HG03108 (cell line): ENCODE data around the gene DCX.

Experiments used
- ATAC-seq: cut with Tn5 transposase; IDR thresholded peaks from one replicate; pipeline ENCODE4 v1.9.1; 2021; ENCODE audit warnings: moderate library complexity; ENCODE audit not compliant: unreplicated experiment

The DCX gene

GRCh38 chrX:111319451-111319850, 92.5 kb downstream of the DCX start:
- ATAC-seq: no peak

- ATAC-seq: no peak
Observed at GRCh38 chrX:111318901-111319300, 93.1 kb downstream of the DCX start.

- no peak for ATAC-seq
Observed at GRCh38 chrX:111309083-111309482, 102.9 kb downstream of the DCX start.

- no peak for ATAC-seq
Observed at GRCh38 chrX:111308039-111308438, 104.0 kb downstream of the DCX start.

- no peak for ATAC-seq
Observed at GRCh38 chrX:111302284-111302683, 109.7 kb downstream of the DCX start.

GRCh38 chrX:111288841-111289240, 123.2 kb downstream of the DCX start:
- ATAC-seq: no peak

- ATAC-seq: no peak
Observed at GRCh38 chrX:111284631-111285293, 127.2 kb downstream of the DCX start.

- no peak for ATAC-seq
Observed at GRCh38 chrX:111283446-111283845, 128.5 kb downstream of the DCX start.

- no peak for ATAC-seq
Observed at GRCh38 chrX:111282991-111283390, 129.0 kb downstream of the DCX start.

GRCh38 chrX:111282139-111282538, 129.9 kb downstream of the DCX start:
- ATAC-seq: no peak

GRCh38 chrX:111270339-111270738, 141.7 kb downstream of the DCX start, which contains the start of gene CAPN6:
Gene CAPN6, minus strand, starts transcription at chrX:111270483. Its CDS starts 6,547 bp downstream, at chrX:111263936.
- ATAC-seq: no peak

GRCh38 chrX:111268506-111268905, 143.5 kb downstream of the DCX start:
- no peak for ATAC-seq

GRCh38 chrX:111265486-111265885, 146.5 kb downstream of the DCX start:
- ATAC-seq: no peak

- no peak for ATAC-seq
Observed at GRCh38 chrX:111264385-111264784, 147.6 kb downstream of the DCX start.

GRCh38 chrX:111262086-111262485, 149.9 kb downstream of the DCX start:
- ATAC-seq: no peak

GRCh38 chrX:111260451-111260850, 151.5 kb downstream of the DCX start:
- ATAC-seq: no peak

GRCh38 chrX:111259559-111259958, 152.4 kb downstream of the DCX start:
- no peak for ATAC-seq

- no peak for ATAC-seq
Observed at GRCh38 chrX:111257733-111258132, 154.3 kb downstream of the DCX start.

- no peak for ATAC-seq
Observed at GRCh38 chrX:111254896-111255693, 156.9 kb downstream of the DCX start.

GRCh38 chrX:111244235-111244750, 167.7 kb downstream of the DCX start:
- ATAC-seq: no peak
